HG03575 (cell line): ENCODE measurements around the gene CCNG1.
"Not testable (repeated sequence)": the region's sequence is repeated elsewhere in the genome, so short reads cannot be mapped to it uniquely, and the experiment has no call there.

Experiments used
- ATAC-seq: cut with Tn5 transposase; IDR thresholded peaks from one replicate; pipeline ENCODE4 v1.9.1; 2021; ENCODE audit not compliant: unreplicated experiment, insufficient number of reproducible peaks, low FRiP score; ENCODE audit errors: extremely low read depth

The CCNG1 gene

DNA sequence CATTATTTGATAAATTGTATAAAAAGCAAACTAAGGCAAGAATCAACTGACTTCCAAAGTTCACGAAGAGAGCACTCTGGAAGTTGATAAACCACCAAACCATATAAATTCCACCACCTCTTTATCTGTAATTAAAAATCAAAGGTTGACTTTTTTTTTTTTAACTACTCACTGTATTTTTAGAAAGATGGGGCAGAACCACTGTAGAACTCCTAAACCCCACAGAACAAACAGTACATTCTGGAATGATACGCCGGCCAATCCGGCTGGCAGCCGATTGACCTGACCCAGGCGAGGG lies 435 bp upstream of the CCNG1 start:
- no peak for ATAC-seq

DNA sequence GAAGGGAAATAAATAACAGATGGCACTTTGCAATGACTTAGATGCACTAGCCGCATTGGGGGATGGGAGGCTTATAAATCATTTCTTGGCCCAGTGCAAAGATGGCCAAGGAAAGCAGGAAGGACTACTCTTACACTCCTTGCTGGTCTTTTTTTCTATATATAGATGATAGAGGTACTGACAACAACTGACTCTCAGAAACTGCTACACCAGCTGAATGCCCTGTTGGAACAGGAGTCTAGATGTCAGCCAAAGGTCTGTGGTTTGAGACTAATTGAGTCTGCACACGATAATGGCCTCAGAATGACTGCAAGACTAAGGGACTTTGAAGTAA lies 1.7 kb downstream of the CCNG1 start:
- ATAC-seq = no peak

DNA sequence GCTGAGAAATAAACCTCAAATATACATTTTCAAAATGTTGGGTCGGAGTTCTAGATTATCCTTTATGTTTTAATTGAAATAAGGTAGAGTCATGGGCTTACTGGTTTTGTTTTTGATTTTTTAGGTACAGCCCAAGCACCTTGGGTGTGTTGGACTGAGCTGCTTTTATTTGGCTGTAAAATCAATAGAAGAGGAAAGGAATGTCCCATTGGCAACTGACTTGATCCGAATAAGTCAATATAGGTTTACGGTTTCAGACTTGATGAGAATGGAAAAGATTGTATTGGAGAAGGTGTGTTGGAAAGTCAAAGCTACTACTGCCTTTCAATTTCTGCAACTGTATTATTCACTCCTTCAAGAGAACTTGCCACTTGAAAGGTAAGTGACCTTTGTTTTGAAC lies 3.6 kb downstream of the CCNG1 start:
- ATAC-seq = no peak

DNA sequence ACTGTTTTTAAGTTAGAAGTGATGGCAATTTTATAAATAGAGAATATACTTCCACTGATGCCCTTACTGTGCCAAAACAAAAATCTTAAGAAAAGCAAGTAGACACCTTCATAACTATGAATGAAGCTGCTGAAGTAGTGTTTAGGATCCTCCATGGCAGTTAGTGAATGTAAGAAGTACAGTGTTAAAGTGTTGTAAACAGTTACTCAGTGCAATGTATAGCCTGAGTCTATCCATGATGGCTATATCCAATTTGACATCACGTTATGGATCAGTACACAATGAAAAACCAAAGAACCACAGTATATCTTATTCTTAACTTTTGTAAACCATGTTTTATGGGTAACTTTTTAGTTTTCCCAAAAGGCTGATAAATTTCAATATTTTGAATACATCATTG lies 7.1 kb downstream of the CCNG1 start:
- no peak for ATAC-seq

DNA sequence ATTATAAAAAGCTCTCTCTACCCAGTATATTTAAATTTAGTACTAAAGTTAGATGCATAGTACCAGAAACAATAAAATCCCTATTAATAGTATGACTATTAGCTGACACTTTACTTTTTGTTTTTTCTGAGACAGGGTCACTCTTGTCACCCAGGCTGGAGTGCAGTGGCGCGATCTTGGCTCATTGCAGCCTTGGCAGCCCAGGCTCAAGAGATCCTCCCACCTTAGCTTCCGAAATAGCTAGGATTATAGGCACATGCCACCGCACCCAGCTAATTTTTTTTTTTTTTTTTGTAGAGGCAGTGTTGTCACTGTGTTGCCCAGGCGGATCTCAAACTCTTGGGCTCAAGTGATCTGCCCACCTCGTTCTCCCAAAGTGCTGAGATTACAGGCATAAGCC lies 8.0 kb downstream of the CCNG1 start:
- ATAC-seq = no peak

DNA sequence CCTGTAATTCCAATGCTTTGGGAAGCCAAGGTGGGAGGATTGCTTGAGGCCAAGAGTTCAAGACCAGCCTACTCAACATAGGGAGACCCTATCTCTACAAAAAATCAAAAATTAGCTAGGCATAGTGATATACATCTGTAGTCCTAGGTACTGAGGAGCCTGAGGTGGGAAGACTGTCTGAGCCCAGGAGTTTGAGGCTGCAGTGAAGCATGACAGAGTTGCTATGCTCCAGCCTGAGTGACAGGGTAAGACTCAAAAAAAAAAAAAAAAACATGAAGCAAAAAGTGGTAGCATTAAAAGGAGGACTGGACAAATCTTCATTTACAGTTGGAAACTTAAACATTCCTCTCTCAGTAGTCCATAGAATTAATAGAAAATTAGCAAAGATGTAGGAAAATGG lies 9.8 kb downstream of the CCNG1 start:
- no peak for ATAC-seq

DNA sequence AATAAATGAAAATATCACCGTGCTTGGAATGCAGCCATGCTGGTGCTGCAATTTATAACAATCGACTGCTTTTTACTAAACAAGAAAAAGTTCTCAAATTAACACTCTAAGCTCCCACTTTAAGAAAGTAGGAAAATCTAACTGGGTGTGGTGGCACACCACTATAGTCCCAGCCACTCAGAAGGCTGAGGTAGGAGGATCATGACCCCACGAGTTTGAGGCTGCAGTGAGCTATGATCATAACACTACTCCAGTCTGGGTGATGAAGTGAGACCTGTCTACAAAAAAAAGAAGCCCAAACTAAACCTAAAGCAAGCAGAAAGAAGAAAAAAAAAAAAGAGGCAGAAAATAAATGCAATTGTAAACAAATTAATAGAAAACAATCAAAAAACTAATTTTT lies 10.5 kb downstream of the CCNG1 start:
- no peak for ATAC-seq

DNA sequence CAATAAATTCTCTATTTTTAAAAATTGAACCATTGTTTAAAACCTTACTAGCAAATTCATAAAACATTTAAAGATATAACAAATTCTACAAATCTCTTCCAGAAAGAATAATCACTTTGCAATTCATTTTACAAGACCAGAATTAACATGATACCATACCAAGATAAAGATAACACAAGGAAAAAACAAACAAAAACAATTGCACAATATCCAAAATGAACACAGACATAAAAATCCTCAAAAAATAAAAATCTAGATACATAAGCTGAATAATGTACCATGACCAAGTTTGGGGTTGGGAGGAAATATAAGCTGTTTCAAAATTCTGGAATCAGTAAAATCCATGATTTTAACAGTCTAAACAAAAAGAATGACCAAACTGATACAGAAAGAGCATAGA lies 11.1 kb downstream of the CCNG1 start:
- ATAC-seq = no peak

DNA sequence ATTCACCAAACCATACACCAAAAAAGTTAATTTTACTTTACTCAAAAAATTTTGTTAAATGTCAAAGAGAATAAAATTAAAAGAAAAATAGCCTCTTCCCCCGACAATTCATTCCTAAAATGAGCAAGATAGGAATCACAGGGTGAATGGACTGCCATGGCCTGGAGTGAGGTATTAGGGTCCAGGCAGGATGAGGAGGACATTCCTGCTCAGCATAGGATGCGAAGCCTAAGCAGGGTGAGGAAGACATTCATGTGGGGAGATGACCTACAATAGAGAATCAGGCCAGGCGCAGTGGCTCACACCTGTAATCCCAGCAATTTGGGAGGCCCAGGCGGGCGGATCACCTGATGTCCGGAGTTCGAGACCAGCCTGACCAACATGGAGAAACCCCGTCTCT lies 14.1 kb downstream of the CCNG1 start:
- ATAC-seq = no peak

DNA sequence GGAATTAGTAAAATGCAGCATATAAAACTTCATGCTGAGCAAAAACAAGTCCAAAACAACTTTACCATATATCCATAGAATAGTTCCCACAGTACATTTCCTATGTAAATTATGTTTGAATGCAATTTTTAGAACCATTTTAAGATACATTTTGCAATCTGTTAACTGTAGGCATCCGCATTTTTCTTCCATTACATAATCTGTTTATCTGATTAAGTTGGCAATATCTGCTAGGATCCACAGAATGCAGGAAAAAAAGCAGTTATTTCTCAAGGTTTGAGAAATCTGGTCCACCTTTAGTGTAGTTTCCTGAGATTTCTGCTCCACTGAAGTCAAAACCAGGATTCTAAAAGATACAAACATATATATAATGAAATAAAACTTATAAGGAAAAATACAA lies 16.3 kb downstream of the CCNG1 start:
- ATAC-seq = no peak

DNA sequence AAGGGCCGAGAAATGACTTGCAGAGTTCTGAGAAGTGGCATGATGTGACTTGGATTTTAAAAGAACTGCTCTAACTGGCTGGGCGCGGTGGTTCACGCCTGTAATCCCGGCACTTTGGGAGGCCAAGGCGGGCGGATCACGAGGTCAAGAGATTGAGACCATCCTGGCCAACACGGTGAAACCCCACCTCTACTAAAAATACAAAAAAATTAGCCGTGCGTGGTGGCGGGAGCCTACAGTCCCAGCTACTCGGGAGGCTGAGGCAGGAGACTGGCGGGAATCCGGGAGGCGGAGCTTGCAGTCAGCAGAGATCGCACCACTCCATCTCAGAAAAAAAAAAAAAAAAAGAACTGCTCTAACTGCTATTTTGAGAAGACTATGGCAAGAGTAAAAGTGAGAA lies 18.0 kb downstream of the CCNG1 start:
- not testable (repeated sequence) for ATAC-seq

DNA sequence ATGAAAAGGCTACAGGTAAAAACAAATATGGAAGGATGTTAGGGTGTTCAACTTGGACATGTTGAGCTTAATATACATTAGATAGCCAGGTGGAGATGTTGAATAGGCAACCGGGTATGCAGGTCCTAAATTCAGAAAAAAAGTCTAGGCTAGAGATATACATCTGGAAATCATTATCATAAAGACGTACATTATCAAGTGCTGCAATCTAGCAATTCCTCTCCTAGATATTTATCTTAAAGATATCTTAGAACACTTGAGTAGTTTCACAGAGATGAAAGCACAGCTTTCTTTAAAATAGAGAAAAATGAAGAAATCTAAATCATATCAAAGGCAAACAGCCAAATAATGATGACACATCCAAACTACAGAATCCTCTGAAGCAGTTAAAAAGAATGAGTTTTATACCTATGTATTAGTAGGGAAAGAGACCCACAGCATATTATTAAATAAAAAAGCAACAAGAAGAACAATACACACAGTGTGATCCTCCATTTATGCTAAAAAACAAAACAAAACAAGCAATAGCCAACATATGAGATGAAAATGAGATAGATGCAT lies 18.7 kb downstream of the CCNG1 start:
- ATAC-seq = no peak

DNA sequence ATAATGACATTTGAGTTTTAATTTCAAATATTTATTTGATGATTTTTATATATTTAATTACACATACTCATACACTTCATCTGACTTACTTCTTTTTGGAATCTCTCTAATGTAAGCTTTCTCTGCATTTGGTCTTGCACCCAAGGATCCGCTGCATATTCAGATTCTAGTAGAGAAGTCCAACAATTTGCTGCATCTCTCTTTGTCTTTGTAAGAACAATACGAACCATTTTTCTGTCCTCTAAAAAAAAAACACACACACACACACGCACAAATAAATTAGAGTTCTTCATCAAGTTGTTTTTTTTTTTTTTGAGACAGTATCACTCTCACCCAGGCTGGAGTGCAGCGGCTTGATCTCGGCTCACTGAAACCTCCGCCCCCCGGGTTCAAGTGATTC lies 19.4 kb downstream of the CCNG1 start:
- no peak for ATAC-seq

DNA sequence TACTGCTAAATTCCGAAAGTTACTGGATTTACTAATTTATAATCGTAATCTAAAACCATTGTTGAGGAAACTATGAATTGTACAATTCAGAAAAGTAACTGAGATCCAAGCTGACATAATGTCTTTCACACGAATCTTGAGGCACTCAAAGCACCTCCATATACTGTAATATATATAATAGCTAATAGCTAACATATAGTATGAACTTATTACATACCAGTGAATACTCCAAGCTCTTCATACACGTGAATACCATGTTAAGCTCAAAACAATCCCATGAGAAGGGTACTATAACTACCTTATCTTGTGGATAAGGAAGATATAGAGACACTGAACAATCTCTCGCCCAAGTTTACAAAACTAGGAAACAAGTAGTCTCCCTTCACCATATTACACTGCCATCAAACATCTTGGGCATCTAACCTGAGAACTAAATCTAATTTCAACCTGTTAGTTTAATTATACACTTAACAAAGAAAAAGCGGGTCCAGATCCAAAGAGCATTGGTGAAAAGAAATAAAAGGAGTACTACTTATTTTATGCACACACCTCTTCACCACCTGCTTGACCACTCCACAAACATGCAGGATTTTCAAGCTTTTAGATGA lies 21.5 kb downstream of the CCNG1 start:
- no peak for ATAC-seq

DNA sequence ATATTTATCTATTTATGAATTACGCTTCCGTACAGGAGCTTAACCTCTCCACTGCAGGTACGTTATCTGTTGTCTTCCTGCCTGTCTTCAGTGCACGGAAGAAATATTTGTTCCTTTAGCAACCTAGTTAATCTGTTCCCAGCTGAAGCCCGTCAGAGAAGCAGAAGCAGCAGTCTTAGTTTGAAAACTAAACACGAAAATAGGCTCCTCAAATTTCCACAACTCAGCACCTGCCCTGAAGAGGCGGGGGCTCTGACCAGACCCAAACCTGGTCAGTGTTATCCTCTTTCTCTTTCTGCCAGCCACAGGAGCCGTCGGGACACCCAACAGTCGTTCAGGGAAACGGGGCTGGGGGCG lies 22.0 kb downstream of the CCNG1 start:
- no peak for ATAC-seq

DNA sequence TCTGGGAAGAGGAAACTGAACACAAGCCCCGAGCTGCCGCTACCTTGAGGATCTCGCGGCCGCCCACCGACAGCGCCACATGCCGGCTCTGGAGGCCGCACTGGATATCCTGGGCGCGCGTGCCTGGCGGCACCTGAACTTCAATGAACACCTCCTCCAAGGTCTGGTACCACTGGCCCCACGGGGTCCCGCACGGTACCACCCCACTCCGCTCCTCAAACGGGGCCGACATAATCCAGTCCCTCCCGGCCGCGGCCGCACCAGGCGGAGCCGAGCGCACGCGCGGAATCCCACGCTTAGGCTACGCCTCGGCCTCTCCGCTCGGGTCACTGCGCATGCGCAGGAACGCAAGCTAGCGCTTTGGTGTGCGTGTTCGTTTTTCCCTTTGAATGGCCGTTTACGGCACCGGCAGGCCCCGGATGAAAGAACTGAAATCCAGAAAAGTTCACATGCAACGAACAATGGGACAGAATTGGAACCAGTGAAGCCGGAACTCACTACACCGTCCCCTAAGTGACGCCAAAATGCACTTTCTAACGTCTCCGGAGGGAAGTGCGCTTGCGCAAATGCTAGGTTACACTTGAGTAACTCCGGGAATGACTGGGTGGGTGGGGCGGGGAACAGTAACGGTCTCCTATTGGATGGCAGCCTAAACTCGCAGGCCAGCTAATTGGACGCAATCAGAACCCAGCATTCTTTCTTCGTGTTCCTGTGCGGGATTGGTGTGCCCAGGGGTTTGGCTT lies 22.6 kb downstream of the CCNG1 start, which contains the start of gene NUDCD2:
NUDCD2 (minus strand) TSS at position 284 of the 743 bp plus-strand sequence; CDS start at position 232, 52 bp downstream.
- peak; percentile 59 for ATAC-seq

DNA sequence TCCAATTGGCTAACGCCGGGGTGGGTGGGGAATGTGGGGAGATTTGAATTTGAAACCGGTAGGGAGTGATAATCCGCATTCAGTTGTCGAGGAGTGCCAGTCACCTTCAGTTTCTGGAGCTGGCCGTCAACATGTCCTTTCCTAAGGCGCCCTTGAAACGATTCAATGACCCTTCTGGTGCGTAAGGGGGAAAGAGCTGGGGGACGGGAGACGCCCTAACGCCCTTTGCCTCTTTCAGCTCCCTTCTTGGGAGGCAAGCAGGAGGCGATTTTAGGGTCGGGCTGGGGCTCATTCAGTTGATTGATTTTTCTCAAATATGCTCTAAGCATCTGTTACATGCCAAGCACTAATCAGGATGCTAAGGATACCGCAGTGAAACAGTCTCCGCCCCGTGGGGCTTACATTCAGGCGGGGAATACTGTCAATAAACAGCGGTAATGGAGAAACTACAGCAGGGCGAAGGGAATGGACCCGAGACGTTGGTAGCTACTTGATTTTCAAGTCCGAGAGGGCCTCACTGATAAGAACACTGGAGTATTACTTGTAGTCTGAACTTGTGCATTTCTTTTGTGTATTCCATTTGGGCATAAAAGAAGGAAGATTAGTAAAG lies 23.3 kb downstream of the CCNG1 start, which contains the start of gene HMMR:
HMMR (plus strand) TSS at position 71 of the 610 bp plus-strand sequence; CDS start at position 132, 61 bp downstream.
- no peak for ATAC-seq

DNA sequence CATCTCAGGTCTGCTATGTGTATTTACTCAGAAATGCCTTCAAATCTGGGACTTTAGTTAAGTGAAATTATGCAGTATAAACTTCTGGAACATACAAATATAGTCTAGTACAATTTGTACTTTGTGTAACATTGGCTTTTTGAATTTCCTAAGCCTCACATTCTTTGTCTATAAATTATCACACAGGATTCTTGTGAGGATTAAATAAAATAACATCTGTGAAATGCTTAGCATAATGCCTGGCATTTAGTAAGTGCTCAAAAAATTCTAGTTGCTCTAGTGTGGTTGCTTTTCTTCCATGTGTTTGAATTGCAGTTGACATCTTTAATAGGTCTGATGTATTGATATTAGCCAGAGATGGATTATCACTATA lies 25.7 kb downstream of the CCNG1 start:
- ATAC-seq = no peak

DNA sequence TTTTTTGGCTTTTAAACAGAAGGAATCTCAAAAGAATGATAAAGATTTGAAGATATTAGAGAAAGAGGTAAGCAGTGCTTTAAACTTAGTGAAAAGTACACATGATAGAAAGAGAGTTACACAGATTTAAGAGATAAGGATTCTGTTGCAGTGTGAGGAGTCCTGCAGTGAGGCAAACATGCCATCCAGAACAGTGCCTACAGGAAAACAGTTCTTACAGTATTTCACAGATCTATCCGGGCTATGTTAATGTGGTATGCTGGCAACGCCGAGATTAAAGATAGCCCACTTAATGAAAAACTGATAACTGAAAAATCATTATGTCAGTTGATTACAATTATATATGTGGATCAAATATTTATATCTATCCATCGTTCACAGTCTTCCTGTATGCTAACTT lies 30.3 kb downstream of the CCNG1 start:
- ATAC-seq = no peak

DNA sequence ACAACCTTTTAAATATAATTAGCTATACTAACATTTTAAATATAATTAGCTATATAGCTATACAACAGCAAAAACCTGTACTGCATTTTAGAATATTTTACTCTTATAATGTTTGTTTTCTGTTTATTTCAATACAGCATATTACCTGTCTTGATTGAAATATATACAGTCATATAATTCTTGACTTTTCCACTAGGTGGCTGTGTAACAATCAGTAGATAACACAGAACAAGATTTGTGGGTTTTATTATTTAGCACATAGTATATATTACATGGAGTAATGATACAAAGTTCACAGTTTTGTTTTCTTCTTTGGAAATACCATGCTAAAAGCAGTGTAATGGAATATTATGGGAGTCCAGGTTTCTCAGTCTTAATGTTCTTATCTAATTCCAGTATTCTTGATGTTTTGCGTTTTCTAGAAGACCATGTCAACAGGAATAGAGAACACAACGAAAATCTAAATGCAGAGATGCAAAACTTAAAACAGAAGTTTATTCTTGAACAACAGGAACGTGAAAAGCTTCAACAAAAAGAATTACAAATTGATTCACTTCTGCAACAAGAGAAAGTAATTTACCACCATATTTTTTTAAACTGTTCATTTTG lies 36.3 kb downstream of the CCNG1 start:
- ATAC-seq = peak; percentile 83
